GM10266 (cell line): ENCODE data around the gene THAP4.

Experiments used
- DNase-seq: peaks from one replicate; pipeline ENCODE4 v3.0.0; 2012; ENCODE audit errors: extremely low spot score
- CTCF ChIP-seq: IDR thresholded peaks from 2 replicates; pipeline ENCODE4 v1.5.1; 2012; ENCODE audit warnings: mild to moderate bottlenecking, low read depth; ENCODE audit not compliant: control insufficient read depth, insufficient read depth; ENCODE audit errors: missing control alignments

Gene THAP4

DNA sequence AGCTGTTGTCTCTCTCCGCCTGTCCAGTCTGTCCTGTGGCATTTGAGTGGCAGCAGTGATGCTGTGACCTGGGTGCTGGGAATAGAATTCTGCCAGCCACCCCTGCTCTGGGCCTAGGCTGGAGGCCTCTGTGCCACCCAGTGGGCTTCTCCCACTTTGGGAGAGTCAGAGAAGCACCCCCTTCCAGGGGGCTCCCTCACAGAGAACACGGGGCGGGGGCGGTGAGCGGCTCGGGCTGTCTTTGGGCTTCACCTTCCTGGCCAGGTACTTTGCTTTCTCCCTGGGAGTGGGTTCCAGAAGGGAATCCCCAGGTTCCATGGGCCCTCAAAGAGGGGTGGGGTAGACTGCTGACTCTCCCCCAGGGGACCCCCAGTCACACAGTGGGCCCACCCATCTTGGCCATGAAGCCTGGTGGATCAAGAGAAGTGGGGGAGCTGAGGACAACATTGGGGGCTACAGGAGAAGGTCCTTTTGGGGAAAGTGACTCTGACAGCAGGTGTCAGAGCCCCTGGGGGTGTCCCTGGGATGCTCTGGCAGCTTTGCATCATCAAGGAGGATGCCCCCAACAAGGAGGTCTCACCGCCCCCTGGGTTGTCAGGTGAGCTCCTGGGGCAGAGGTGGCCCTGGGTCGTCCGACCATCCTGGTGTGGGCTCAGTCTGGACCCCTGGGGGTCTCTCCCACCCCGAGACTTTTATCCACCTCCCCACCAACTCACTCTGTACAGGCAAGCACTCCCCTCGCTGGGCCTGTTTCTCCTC, 97.2 kb downstream of the THAP4 start:
- DNase-seq = peak; percentile 27
- TF ChIP-seq CTCF = no peak

GRCh38 chr2:241538838-241539615, 97.9 kb downstream of the THAP4 start:
- DNase-seq = peak; percentile 12
- no peak for TF ChIP-seq CTCF

GRCh38 chr2:241535871-241536655, 100.9 kb downstream of the THAP4 start:
- no peak for TF ChIP-seq CTCF
- DNase-seq = peak; percentile 10

- DNase-seq = peak; percentile 4
- no peak for TF ChIP-seq CTCF
Observed at GRCh38 chr2:241534701-241535375, 102.1 kb downstream of the THAP4 start.
